NCI-H1930 (cell line): Measurements from ENCODE around the gene ARHGAP26.

Experiments used
- DNase-seq, 2 experiments: peaks; one replicate each; lab custom pipeline; 2025; lab: John Stamatoyannopoulos, UW

Gene ARHGAP26

GRCh38 chr5:143274952-143275351, 504.8 kb downstream of the ARHGAP26 start:
- DNase-seq, result no peak

- no peak for DNase-seq
These were observed 505.6 kb downstream of the ARHGAP26 start for GRCh38 chr5:143275512-143276363.

GRCh38 chr5:143277536-143277935, 507.4 kb downstream of the ARHGAP26 start:
- DNase-seq, result no peak
